Measurements from ENCODE around the gene TRIM36.

DNA sequence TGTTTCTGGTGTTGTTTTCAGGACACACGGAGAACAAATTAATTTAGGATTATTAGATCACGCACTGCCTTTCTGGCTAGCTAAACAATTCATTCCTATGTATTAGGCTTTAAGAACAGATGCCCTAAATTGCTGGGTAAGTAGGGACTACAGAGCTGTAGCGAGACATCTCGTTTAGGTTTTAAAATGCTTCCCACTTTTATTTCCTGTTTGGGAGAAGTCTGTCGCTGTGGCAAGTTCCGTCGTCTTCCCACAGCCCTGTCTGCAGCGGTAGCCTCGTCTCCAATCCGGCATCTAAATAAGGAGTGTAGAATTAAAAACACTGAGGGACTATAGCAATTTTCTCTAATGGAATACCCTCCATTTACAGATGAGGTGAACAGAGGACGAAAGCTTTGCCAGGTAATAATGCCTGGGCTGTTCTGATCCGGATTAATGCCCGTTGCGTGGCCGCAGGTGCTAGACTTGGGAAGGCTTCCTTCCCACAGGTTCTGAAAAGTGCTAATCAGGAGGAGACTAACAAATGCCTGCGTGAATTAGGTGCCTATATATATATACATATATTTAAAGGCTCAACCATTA, 1.3 kb upstream of the TRIM36 start:
- no peak for TF ChIP-seq POLR2A (IDR thresholded peaks at IDR 0.05)
- TF ChIP-seq POLR2AphosphoS5 (IDR thresholded peaks at IDR 0.05), result no peak

Measured in sigmoid colon (tissue), 4 donors.